SK-N-SH (cell line): ENCODE measurements around the gene MEG3.

ENCODE experiments used
- CHD2 ChIP-seq: fragments of 150-350 bp; IDR thresholded peaks from 2 replicates; pipeline ENCODE4 v1.6.1; 2018; ENCODE audit warnings: low read length; ENCODE audit not compliant: partially characterized antibody
- EP300 ChIP-seq, 2 experiments: IDR thresholded peaks; 2 replicates each; pipeline versions ENCODE4 v1.4.0 to v1.6.1; 2012; ENCODE audit warnings: borderline replicate concordance in 1 of 2, low read depth in 1 of 2, low read length in 1 of 2
- EZH2phosphoT487 ChIP-seq: fragments of 200-600 bp; sonication (generic); IDR thresholded peaks from 2 replicates; pipeline ENCODE4 v1.6.1; 2017; ENCODE audit warnings: low read depth, mixed run types, mild to moderate bottlenecking, antibody characterized with exemption, moderate library complexity, borderline replicate concordance
- NRF1 ChIP-seq: IDR thresholded peaks from 2 replicates; pipeline ENCODE4 v1.6.1; 2012; ENCODE audit warnings: low read depth, mild to moderate bottlenecking, low read length
- RAD21 ChIP-seq: IDR thresholded peaks from 2 replicates; pipeline ENCODE4 v1.6.1; 2012; ENCODE audit warnings: mild to moderate bottlenecking, low read length
- YY1 ChIP-seq: IDR thresholded peaks from 2 replicates; pipeline ENCODE4 v1.4.0; 2012; ENCODE audit warnings: low read depth, mild to moderate bottlenecking
- TF ChIP-seq, protein P1 (sequence below): fragments of 200-600 bp; sonication (generic); IDR thresholded peaks from 2 replicates; pipeline ENCODE4 v1.6.1; 2017; ENCODE audit warnings: antibody characterized with exemption, mild to moderate bottlenecking, moderate library complexity

- TF ChIP-seq, protein P1, sequence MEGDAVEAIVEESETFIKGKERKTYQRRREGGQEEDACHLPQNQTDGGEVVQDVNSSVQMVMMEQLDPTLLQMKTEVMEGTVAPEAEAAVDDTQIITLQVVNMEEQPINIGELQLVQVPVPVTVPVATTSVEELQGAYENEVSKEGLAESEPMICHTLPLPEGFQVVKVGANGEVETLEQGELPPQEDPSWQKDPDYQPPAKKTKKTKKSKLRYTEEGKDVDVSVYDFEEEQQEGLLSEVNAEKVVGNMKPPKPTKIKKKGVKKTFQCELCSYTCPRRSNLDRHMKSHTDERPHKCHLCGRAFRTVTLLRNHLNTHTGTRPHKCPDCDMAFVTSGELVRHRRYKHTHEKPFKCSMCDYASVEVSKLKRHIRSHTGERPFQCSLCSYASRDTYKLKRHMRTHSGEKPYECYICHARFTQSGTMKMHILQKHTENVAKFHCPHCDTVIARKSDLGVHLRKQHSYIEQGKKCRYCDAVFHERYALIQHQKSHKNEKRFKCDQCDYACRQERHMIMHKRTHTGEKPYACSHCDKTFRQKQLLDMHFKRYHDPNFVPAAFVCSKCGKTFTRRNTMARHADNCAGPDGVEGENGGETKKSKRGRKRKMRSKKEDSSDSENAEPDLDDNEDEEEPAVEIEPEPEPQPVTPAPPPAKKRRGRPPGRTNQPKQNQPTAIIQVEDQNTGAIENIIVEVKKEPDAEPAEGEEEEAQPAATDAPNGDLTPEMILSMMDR: no peak
- no peak for TF ChIP-seq YY1
- TF ChIP-seq RAD21: no peak
- TF ChIP-seq CHD2: no peak
- TF ChIP-seq EP300 (IDR thresholded peaks at IDR 0.05; ENCODE audit: borderline replicate concordance in 1 of 2, low read depth in 1 of 2, low read length in 1 of 2): no peak
- no peak for TF ChIP-seq NRF1
- TF ChIP-seq EZH2phosphoT487: no peak
Measured at GRCh38 chr14:100791348-100791735, 34.6 kb upstream of the MEG3 start.
